HepG2 (cell line): ENCODE results near the gene HK2. TPM values are rescaled to one million over a fixed set of nuclear protein-coding genes. Genes with fewer than 3 reads are reported as not detected.

ENCODE experiments used
- ARNT ChIP-seq: fragments of 450-650 bp; IDR thresholded peaks from 2 replicates; pipeline ENCODE4 v1.6.1; 2017
- DMAP1 ChIP-seq: IDR thresholded peaks from 2 replicates; pipeline ENCODE4 v1.6.1; 2016
- DR1 ChIP-seq: sonication (generic); formaldehyde crosslinking; IDR thresholded peaks from 2 replicates; pipeline ENCODE4 v1.8.0; 2021; ENCODE audit warnings: mild to moderate bottlenecking, missing genetic modification reagents, inconsistent platforms
- JUNB ChIP-seq: sonication (generic); formaldehyde crosslinking; IDR thresholded peaks from 2 replicates; pipeline ENCODE4 v1.8.0; 2022; ENCODE audit warnings: missing genetic modification reagents, mild to moderate bottlenecking, borderline replicate concordance
- NR1H2 ChIP-seq: sonication (generic); formaldehyde crosslinking; IDR thresholded peaks from 2 replicates; pipeline ENCODE4 v1.8.1; 2022; ENCODE audit warnings: low read depth, missing genetic modification reagents, borderline replicate concordance
- PHF20 ChIP-seq: sonication (generic); formaldehyde crosslinking; IDR thresholded peaks from 2 replicates; pipeline ENCODE4 v1.5.0; 2020; ENCODE audit warnings: mild to moderate bottlenecking, missing genetic modification reagents
- PHF5A ChIP-seq: IDR thresholded peaks from one replicate; pipeline ENCODE4 v1.6.1; 2018; ENCODE audit warnings: low read depth, missing genetic modification reagents; ENCODE audit not compliant: unreplicated experiment
- REL ChIP-seq: sonication (generic); formaldehyde crosslinking; conservative IDR thresholded peaks from 2 replicates; pipeline ENCODE4 v1.8.0; 2022; ENCODE audit warnings: mild to moderate bottlenecking, missing genetic modification reagents, moderate library complexity
- SATB2 ChIP-seq: sonication (generic); formaldehyde crosslinking; IDR thresholded peaks from 2 replicates; pipeline ENCODE4 v1.5.0; 2020; ENCODE audit warnings: missing genetic modification reagents
- ZNF3 ChIP-seq: IDR thresholded peaks from 2 replicates; pipeline ENCODE4 v1.7.0; 2017; ENCODE audit warnings: inconsistent platforms
- ZNF33A ChIP-seq: sonication (generic); formaldehyde crosslinking; IDR thresholded peaks from 2 replicates; pipeline ENCODE4 v1.5.1; 2020; ENCODE audit warnings: missing genetic modification reagents, mild to moderate bottlenecking, moderate library complexity, borderline replicate concordance
- ZNF790 ChIP-seq: sonication (generic); formaldehyde crosslinking; IDR thresholded peaks from 2 replicates; pipeline ENCODE4 v1.8.0; 2022; ENCODE audit warnings: missing genetic modification reagents, mild to moderate bottlenecking, borderline replicate concordance
- polyA plus RNA-seq, 8 experiments: library from polyadenylated mRNA; depleted of rRNA in 3 of 8; stranded (reverse) in 7 of 8; unstranded in 1 of 8; fragments of >200 nt; fragmentation: Illumina TruSeq in 4 of 8; extraction: Trizol in 4 of 8; gene quantifications; 2 replicates each; pipeline versions ENCODE4 v1.2.1 to v1.2.3, GENCODE V29; 2011 to 2016; ENCODE audit warnings: low read depth in 4 of 8, missing spikeins in 1 of 8, mixed read lengths in 1 of 8; ENCODE audit not compliant: insufficient read depth in 1 of 8
- total RNA-seq, 5 experiments: library from RNA; depleted of rRNA; stranded (reverse); fragments of >200 nt; fragmentation: Illumina TruSeq; extraction: Trizol; gene quantifications; 2 replicates each; pipeline ENCODE4 v1.2.3, GENCODE V29; 2016; ENCODE audit warnings: low read depth in 1 of 5
- TF ChIP-seq, protein P1 (sequence below): sonication (generic); formaldehyde crosslinking; IDR thresholded peaks from 2 replicates; pipeline ENCODE4 v1.4.0; 2020; ENCODE audit warnings: missing genetic modification reagents
- TF ChIP-seq, protein P2 (sequence below): sonication (generic); formaldehyde crosslinking; IDR thresholded peaks from 2 replicates; pipeline ENCODE4 v1.8.0; 2022; ENCODE audit warnings: missing genetic modification reagents, mild to moderate bottlenecking, borderline replicate concordance
- TF ChIP-seq, protein P3 (sequence below): sonication (generic); formaldehyde crosslinking; IDR thresholded peaks from 2 replicates; pipeline ENCODE4 v1.4.0; 2020; ENCODE audit warnings: mild to moderate bottlenecking, low read depth, missing genetic modification reagents
- TF ChIP-seq, protein P4 (sequence below), 2 experiments: sonication (generic) in 1 of 2; formaldehyde crosslinking in 1 of 2; IDR thresholded peaks; 2 replicates each; pipeline versions ENCODE4 v1.5.1 to v1.6.1; 2011 to 2020; ENCODE audit warnings: borderline replicate concordance in 1 of 2, low read depth in 1 of 2, low read length in 1 of 2, mild to moderate bottlenecking in 1 of 2, missing genetic modification reagents in 1 of 2, moderate library complexity in 1 of 2
- TF ChIP-seq, protein P5 (sequence below): sonication (generic); formaldehyde crosslinking; IDR thresholded peaks from 2 replicates; pipeline ENCODE4 v1.8.1; 2023; ENCODE audit warnings: mild to moderate bottlenecking, missing genetic modification reagents, borderline replicate concordance
- TF ChIP-seq, protein P6 (sequence below): sonication (generic); formaldehyde crosslinking; IDR thresholded peaks from 2 replicates; pipeline ENCODE4 v1.8.1; 2023; ENCODE audit warnings: missing genetic modification reagents, mild to moderate bottlenecking, borderline replicate concordance

The HK2 gene
- total and polyA plus RNA-seq, 2 of the 13 experiments (the other 11 are each of a cell fraction or from before 2014, with no cell fraction given), result 13.2 to 101 TPM

DNA sequence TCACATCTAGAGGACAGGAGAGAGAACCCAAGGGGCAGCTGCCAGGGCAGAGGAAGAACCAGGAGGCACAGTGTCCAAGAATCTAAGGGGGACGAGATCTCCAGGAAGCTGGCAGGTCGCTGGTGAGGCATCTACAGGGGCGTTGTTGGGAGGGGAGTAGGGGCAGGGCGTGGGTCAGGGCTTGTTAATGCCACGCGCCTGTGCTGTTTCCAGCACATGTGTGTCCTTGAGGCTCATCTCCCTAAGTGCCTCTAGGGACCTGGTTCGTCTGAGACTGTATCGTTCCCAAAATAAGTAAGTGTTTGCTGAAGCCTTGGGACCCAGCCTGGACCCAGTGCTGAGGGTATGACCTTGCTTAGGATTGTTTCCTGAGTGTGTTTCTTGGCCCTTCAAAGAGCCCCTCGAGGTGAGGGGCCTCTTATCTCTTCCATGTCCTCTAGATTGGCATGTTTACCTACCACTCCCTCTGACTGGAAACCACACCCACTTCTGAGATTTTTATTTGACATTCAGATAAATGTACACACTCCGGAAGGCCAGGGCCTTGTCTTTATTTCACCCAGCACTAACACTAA lies 22.2 kb downstream of the HK2 start (continued):
- TF ChIP-seq, protein P1, sequence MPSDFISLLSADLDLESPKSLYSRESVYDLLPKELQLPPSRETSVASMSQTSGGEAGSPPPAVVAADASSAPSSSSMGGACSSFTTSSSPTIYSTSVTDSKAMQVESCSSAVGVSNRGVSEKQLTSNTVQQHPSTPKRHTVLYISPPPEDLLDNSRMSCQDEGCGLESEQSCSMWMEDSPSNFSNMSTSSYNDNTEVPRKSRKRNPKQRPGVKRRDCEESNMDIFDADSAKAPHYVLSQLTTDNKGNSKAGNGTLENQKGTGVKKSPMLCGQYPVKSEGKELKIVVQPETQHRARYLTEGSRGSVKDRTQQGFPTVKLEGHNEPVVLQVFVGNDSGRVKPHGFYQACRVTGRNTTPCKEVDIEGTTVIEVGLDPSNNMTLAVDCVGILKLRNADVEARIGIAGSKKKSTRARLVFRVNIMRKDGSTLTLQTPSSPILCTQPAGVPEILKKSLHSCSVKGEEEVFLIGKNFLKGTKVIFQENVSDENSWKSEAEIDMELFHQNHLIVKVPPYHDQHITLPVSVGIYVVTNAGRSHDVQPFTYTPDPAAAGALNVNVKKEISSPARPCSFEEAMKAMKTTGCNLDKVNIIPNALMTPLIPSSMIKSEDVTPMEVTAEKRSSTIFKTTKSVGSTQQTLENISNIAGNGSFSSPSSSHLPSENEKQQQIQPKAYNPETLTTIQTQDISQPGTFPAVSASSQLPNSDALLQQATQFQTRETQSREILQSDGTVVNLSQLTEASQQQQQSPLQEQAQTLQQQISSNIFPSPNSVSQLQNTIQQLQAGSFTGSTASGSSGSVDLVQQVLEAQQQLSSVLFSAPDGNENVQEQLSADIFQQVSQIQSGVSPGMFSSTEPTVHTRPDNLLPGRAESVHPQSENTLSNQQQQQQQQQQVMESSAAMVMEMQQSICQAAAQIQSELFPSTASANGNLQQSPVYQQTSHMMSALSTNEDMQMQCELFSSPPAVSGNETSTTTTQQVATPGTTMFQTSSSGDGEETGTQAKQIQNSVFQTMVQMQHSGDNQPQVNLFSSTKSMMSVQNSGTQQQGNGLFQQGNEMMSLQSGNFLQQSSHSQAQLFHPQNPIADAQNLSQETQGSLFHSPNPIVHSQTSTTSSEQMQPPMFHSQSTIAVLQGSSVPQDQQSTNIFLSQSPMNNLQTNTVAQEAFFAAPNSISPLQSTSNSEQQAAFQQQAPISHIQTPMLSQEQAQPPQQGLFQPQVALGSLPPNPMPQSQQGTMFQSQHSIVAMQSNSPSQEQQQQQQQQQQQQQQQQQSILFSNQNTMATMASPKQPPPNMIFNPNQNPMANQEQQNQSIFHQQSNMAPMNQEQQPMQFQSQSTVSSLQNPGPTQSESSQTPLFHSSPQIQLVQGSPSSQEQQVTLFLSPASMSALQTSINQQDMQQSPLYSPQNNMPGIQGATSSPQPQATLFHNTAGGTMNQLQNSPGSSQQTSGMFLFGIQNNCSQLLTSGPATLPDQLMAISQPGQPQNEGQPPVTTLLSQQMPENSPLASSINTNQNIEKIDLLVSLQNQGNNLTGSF (CRISPR knock-in tag), result peak; percentile 58; the same call in 1 of the 2 replicates
- TF ChIP-seq DMAP1 (peak; percentile 52; the same call in 1 of the 2 replicates), JUNB (CRISPR knock-in tag) (no peak), SATB2 (CRISPR knock-in tag) (peak; percentile 96; the same call in 1 of the 2 replicates), DR1 (CRISPR knock-in tag) (no peak), PHF5A (CRISPR knock-in tag) (no peak), NR1H2 (CRISPR knock-in tag) (no peak), ZNF3 (CRISPR knock-in tag) (peak; percentile 43; the same call in 1 of the 2 replicates), ZNF33A (CRISPR knock-in tag) (no peak), ZNF790 (peak; percentile 45; the same call in 1 of the 2 replicates), ARNT (no peak), REL (CRISPR knock-in tag) (no peak), PHF20 (CRISPR knock-in tag) (no peak)
- TF ChIP-seq, protein P2, sequence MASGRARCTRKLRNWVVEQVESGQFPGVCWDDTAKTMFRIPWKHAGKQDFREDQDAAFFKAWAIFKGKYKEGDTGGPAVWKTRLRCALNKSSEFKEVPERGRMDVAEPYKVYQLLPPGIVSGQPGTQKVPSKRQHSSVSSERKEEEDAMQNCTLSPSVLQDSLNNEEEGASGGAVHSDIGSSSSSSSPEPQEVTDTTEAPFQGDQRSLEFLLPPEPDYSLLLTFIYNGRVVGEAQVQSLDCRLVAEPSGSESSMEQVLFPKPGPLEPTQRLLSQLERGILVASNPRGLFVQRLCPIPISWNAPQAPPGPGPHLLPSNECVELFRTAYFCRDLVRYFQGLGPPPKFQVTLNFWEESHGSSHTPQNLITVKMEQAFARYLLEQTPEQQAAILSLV (CRISPR knock-in tag), result 0 out of 2 replicates have a peak, but pooled peaks have one; percentile 11
- TF ChIP-seq, protein P3, sequence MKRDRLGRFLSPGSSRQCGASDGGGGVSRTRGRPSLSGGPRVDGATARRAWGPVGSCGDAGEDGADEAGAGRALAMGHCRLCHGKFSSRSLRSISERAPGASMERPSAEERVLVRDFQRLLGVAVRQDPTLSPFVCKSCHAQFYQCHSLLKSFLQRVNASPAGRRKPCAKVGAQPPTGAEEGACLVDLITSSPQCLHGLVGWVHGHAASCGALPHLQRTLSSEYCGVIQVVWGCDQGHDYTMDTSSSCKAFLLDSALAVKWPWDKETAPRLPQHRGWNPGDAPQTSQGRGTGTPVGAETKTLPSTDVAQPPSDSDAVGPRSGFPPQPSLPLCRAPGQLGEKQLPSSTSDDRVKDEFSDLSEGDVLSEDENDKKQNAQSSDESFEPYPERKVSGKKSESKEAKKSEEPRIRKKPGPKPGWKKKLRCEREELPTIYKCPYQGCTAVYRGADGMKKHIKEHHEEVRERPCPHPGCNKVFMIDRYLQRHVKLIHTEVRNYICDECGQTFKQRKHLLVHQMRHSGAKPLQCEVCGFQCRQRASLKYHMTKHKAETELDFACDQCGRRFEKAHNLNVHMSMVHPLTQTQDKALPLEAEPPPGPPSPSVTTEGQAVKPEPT (CRISPR knock-in tag), result no peak; the same call in 1 of the 2 replicates
- TF ChIP-seq, protein P4, sequence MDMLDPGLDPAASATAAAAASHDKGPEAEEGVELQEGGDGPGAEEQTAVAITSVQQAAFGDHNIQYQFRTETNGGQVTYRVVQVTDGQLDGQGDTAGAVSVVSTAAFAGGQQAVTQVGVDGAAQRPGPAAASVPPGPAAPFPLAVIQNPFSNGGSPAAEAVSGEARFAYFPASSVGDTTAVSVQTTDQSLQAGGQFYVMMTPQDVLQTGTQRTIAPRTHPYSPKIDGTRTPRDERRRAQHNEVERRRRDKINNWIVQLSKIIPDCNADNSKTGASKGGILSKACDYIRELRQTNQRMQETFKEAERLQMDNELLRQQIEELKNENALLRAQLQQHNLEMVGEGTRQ (IDR thresholded peaks at IDR 0.05; ENCODE audit: low read depth, low read length), result no peak
- TF ChIP-seq, protein P4 (CRISPR knock-in tag; IDR thresholded peaks at IDR 0.05; ENCODE audit: borderline replicate concordance), result no peak
- TF ChIP-seq, protein P5, sequence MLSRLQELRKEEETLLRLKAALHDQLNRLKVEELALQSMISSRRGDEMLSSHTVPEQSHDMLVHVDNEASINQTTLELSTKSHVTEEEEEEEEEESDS, result no peak
- TF ChIP-seq, protein P6, sequence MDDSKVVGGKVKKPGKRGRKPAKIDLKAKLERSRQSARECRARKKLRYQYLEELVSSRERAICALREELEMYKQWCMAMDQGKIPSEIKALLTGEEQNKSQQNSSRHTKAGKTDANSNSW (CRISPR knock-in tag), result no peak
